ENCODE results near the gene S1PR1.

DNA sequence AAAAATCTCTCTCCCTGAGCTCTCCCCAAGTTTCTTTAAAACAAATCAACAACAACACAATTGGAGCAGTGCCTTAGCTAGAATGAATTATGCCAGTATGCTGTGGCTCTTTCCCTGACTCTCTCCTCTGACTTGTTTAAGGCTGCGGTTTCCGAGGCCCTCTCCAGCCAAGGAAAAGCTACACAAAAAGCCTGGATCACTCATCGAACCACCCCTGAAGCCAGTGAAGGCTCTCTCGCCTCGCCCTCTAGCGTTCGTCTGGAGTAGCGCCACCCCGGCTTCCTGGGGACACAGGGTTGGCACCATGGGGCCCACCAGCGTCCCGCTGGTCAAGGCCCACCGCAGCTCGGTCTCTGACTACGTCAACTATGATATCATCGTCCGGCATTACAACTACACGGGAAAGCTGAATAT, 1.9 kb downstream of the S1PR1 start:
- TF ChIP-seq, protein P1, sequence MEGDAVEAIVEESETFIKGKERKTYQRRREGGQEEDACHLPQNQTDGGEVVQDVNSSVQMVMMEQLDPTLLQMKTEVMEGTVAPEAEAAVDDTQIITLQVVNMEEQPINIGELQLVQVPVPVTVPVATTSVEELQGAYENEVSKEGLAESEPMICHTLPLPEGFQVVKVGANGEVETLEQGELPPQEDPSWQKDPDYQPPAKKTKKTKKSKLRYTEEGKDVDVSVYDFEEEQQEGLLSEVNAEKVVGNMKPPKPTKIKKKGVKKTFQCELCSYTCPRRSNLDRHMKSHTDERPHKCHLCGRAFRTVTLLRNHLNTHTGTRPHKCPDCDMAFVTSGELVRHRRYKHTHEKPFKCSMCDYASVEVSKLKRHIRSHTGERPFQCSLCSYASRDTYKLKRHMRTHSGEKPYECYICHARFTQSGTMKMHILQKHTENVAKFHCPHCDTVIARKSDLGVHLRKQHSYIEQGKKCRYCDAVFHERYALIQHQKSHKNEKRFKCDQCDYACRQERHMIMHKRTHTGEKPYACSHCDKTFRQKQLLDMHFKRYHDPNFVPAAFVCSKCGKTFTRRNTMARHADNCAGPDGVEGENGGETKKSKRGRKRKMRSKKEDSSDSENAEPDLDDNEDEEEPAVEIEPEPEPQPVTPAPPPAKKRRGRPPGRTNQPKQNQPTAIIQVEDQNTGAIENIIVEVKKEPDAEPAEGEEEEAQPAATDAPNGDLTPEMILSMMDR (IDR thresholded peaks at IDR 0.05) = peak; percentile 89 to 97 (median 94)
- TF ChIP-seq POLR2A (IDR thresholded peaks at IDR 0.05) = peak; percentile 25
